HFF-Myc (cell line): ENCODE measurements around the gene STEAP3.

Experiments used
- DNase-seq: peaks from one replicate; pipeline ENCODE4 v3.0.0-alpha.2; 2011; ENCODE audit warnings: low read depth; ENCODE audit errors: extremely low read depth
- H3K4me3 ChIP-seq: replicated peaks from 2 replicates; pipeline ENCODE4 v1.5.1; 2011; ENCODE audit warnings: low read depth, mild to moderate bottlenecking, control low read depth, low read length
- CTCF ChIP-seq: IDR thresholded peaks from 2 replicates; pipeline ENCODE4 v1.5.1; 2012; ENCODE audit warnings: mild to moderate bottlenecking, low read depth, low read length, control low read depth; ENCODE audit errors: missing control alignments

STEAP3 gene

GRCh38 chr2:119307419-119308140, 83.9 kb downstream of the STEAP3 start:
- no peak for TF ChIP-seq CTCF
- H3K4me3 ChIP-seq = no peak overlapping the region
- no peak for DNase-seq

- no peak for TF ChIP-seq CTCF
- DNase-seq = no peak
- H3K4me3 ChIP-seq = no peak overlapping the region
Observed at GRCh38 chr2:119308793-119309330, 85.2 kb downstream of the STEAP3 start.

GRCh38 chr2:119311371-119311770, 87.7 kb downstream of the STEAP3 start:
- H3K4me3 ChIP-seq = no peak overlapping the region
- DNase-seq = no peak

GRCh38 chr2:119311831-119312230, 88.2 kb downstream of the STEAP3 start:
- DNase-seq = no peak
- H3K4me3 ChIP-seq = no peak overlapping the region
- TF ChIP-seq CTCF = no peak

More at GRCh38 chr2:119311371-119311770, 87.7 kb downstream of the STEAP3 start:
- TF ChIP-seq CTCF = no peak
